ENCODE results near the gene ACAD10.

ACAD10 gene

GRCh38 chr12:111685811-111686573 is at the start of gene ACAD10, which contains the start of gene BRAP:
Gene ACAD10 (plus strand): TSS chr12:111686053. CDS start chr12:111692710, 6,657 bp downstream.
Gene BRAP (minus strand): TSS chr12:111685956. CDS start chr12:111685792, 164 bp downstream.
- peak within 1 kb of the TSS; percentile 98 for H3K4me3 ChIP-seq (ENCODE audit: control insufficient read depth, low read depth, low read length)
- DNase-seq (ENCODE audit: low read depth): peak; percentile 73
- TF ChIP-seq, protein P1, sequence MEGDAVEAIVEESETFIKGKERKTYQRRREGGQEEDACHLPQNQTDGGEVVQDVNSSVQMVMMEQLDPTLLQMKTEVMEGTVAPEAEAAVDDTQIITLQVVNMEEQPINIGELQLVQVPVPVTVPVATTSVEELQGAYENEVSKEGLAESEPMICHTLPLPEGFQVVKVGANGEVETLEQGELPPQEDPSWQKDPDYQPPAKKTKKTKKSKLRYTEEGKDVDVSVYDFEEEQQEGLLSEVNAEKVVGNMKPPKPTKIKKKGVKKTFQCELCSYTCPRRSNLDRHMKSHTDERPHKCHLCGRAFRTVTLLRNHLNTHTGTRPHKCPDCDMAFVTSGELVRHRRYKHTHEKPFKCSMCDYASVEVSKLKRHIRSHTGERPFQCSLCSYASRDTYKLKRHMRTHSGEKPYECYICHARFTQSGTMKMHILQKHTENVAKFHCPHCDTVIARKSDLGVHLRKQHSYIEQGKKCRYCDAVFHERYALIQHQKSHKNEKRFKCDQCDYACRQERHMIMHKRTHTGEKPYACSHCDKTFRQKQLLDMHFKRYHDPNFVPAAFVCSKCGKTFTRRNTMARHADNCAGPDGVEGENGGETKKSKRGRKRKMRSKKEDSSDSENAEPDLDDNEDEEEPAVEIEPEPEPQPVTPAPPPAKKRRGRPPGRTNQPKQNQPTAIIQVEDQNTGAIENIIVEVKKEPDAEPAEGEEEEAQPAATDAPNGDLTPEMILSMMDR (IDR thresholded peaks at IDR 0.05; ENCODE audit: control insufficient read depth, insufficient read depth, low read depth, low read length, missing control alignments): no peak

DNA sequence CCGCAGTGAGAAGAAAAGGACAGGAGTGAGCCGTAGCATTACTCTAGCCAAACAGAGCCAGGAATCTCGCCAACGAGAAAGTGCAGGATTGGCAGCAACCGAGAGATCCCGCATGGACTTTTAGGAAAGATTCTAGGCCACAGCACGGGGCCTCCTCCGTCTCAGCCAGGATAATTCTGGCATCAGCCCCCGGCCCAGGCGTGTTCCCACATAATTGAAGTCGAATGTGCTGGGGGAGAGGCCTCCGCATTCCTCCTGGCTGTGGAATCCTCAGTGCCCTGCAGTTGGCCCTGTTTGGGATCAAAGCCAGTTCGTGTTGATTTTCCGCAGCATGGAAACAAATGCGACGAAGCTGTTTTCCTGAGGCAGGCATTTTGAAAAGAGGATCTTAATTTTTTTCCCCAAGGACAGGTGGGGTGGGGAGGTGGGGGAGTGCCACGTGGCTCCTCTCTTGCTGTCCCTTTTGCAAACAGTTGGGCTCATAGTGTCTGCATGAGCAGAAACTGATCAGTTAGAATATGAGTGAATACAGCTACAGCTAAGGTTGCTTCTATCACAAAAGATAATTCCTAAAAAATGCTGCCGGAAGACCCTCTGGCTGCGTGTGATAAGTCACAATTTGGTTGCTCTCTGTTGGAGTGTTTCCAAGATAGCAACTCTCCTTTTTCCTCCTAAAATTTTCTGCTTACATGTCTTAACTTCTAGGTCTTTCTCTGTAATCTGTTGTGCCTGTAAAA is 49.5 kb upstream of the ACAD10 start:
- no peak overlapping the region for H3K4me3 ChIP-seq (ENCODE audit: control insufficient read depth, low read depth, low read length)
- peak; percentile 24 for DNase-seq (ENCODE audit: low read depth)
- TF ChIP-seq, protein P1 (IDR thresholded peaks at IDR 0.05; ENCODE audit: control insufficient read depth, insufficient read depth, low read depth, low read length, missing control alignments): no peak

DNA sequence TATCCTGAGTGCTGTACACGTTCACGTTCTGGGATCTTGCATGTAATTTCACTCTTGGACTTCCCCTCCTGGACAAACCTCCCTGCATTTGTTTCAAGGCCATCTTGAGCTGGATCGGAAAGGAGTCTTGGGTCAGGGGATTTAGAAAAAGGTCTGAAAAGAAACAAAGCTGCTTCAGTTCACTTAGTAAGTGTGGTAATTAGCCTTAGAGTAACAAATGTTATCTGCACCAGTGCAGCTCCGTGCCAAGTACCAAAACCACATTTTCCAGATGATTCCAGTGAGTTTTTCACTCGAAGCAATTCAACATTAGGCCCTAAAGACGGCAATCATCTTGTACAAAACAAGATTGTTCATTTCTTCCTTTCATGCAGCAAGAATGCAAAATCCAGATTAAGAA is 47.3 kb upstream of the ACAD10 start:
- no peak for DNase-seq (ENCODE audit: low read depth)
- no peak overlapping the region for H3K4me3 ChIP-seq (ENCODE audit: control insufficient read depth, low read depth, low read length)
- TF ChIP-seq, protein P1 (IDR thresholded peaks at IDR 0.05; ENCODE audit: control insufficient read depth, insufficient read depth, low read depth, low read length, missing control alignments): no peak

DNA sequence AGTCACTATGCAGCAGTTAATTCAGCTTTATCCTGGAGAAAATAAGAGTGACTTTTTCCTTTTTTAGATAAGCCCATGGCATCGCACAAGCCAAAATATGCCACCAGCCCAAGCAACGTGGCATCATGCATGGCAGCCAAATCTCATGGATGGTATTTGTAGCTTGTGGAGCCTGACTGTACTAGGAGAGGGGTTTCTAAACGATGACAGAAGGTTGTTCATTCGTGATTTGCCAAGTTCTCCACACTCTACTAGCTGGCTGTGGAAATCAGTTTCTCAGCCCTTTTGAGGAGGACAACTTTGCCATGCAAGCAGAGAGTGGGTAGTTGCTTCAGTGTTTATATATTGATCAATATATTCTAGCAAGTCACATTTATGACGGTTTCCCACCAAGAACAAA is 45.3 kb upstream of the ACAD10 start:
- TF ChIP-seq, protein P1 (IDR thresholded peaks at IDR 0.05; ENCODE audit: control insufficient read depth, insufficient read depth, low read depth, low read length, missing control alignments): no peak
- DNase-seq (ENCODE audit: low read depth): no peak

GRCh38 chr12:111642681-111643426 is 43.0 kb upstream of the ACAD10 start:
- TF ChIP-seq, protein P1 (IDR thresholded peaks at IDR 0.05; ENCODE audit: control insufficient read depth, insufficient read depth, low read depth, low read length, missing control alignments): no peak
- DNase-seq (ENCODE audit: low read depth): no peak
- H3K4me3 ChIP-seq (ENCODE audit: control insufficient read depth, low read depth, low read length): no peak overlapping the region

More for the DNA sequence above, 45.3 kb upstream of the ACAD10 start:
- no peak overlapping the region for H3K4me3 ChIP-seq (ENCODE audit: control insufficient read depth, low read depth, low read length)

DNA sequence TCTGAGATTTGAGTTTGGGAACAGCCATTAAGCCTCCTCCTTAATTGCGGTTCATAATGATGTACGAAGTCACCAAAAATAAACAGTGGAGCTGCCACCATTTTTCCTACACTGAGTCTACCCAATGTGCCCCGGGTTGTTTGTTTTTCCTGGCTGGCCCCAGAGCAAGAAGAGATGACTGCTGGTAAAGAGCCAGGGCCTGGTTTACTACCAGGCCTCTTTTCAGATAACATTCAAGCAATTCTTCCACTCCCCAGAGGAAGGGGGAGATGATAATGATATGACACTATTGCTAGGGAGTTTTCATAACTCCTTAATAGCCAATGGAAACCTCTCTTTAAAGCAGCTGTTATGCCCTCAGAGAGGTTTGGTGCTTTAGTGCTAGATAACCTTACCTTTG is 42.4 kb upstream of the ACAD10 start:
- TF ChIP-seq, protein P1 (IDR thresholded peaks at IDR 0.05; ENCODE audit: control insufficient read depth, insufficient read depth, low read depth, low read length, missing control alignments): no peak
- DNase-seq (ENCODE audit: low read depth): no peak
- no peak overlapping the region for H3K4me3 ChIP-seq (ENCODE audit: control insufficient read depth, low read depth, low read length)

Measured in AG09309 (cell line).